Inflammatory macrophage treated with lipopolysaccharide for 4 hours (primary cell): ENCODE results near the gene HDAC4.

Source experiments
- DNase-seq: peaks from one replicate; pipeline ENCODE4 v3.0.0-alpha.2; 2020

Gene HDAC4

DNA sequence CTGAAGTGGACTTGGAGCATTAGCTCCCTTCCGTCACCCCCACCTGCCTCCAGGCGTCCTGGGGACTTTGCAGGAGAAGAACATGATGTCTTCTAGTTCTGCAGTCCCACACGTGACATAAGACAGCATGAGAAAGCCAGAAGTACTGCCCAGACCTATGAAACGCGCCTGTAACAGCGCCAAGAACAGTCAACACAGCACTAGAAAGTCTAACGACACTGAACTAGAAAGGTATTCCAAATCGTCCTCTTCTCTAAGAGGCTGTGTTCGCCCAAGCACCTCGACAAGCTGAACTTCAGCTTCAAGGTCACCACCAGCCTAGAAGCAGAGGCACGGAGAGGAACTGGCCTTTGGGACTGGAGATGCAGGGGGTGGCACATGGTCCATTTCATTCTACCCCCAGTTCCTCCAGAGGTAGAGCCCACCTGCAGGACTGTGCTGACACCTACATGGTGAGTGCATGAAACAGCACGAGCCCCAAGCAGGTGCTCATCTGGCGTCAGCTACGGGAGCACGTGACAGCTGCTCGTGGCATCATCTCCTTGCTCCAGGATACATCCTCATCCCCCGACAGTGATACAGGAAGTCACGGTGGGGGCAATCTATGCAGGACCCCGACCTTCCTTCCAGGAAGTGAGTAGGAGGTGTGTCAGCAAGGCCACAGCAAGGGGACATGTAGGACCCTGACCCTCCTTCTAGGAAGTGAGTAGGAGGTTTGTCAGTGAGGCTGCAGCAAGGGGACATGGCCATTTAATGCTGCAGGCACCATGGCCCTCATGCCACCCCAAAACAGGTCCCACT, 3.7 kb downstream of the HDAC4 start:
- DNase-seq, result no peak

DNA sequence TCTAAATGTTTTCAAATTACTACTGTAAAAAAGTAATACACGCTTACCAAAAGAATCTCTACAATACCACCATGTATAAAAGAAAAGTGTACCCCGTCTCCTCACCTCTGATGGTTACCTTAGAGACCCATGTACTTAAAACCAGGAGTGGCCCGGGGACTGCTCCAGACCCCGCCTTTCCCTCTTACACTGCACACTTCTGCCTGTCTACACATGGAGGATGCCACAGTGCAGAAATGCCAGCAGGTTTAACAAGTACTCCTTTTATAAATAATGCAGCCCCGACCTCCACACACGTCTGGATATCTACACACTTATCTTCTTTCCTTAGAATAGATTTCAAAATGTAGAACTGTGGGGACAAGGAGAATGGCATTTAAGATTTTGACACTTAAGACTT, 5.3 kb downstream of the HDAC4 start:
- DNase-seq, result no peak

DNA sequence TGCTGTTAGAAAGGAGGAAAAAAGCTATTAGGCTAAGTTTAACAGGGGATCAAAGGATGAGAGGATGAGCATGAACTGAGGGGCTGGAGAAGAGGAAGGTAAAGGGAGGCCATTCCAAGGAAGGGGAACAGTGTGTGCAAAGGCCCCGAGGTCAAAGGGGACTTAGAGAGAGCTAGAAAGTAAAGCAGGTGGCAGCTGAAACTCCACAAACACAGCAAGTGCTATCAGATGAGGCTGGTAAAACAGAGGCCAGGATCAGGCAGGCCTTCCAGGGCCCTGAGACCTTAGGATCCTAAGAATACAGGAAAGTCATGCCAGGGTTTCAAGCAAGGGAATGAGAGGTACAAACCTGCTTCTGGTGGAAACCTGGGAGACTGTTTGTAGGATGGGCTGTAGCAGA, 5.8 kb downstream of the HDAC4 start:
- no peak for DNase-seq

DNA sequence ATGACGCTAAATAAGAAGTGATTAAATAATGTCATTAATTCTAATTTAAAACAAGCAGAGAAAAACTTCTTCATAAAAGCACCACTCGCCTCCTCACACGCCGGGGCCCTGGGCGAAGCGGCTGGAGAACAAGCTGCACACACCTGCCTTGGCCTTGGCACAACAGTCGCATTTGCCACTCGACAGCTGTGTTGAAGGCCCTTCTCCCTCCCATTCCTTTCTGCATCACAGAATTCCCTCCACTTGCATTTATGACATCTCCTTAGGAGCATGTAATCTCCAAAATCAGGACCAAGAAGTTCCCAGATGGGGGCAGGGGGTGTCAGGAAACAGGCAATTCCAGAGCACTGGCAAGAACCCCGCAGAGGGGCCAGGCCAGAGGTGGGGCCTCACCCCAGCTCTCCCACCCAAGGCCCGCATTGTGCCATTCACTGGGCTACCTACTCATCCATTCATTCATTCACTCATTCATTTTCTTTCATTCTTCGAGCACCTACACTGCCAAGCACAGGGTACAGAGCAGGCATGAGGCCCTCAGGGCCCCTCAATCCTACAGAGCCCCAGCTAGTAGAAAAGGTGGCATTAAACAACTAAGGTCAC, 6.4 kb downstream of the HDAC4 start:
- no peak for DNase-seq

DNA sequence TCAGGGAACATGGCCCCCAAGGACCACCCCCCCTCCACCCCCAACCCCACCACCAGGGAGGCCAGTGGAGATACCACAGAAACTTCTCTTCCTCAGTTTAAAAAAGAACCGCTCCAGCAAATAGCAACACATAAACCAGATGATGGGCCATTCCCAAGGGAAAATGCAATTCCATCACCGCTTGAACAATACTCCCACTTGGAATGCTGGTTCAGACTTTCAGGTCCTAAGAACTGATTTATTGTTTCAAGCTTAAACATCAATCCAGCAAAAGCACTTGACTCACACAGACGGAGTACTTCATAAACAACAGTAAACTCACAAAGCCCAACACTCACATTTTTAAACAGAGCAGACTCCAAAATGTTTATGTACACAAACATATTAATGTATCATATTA, 6.9 kb downstream of the HDAC4 start:
- DNase-seq, result no peak

DNA sequence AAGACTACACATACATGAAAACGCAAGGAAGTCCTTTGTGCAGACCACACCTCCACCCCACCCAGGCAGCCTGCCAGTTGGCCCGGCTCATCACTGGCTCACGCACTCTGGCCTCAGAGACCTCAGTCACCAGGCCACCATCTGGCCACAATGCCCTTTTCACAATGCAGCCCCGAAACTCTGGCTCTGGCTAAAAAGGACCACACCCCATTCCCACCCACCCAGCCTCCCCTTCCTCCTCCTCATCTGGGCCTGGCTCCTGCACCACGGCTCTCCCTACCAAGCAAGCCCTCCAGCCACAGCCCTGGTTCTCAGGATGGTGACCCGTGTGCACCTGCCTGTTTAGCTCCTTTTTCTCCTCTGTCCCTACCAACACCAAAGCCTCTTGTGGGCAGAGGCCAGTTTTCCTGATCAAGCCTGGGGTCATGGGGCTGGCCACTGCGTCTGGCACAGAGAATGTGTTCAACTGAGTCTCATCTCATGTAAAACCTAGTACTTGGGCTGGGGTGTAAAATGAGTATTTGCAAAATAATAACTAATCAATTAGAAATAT, 7.4 kb downstream of the HDAC4 start:
- DNase-seq, result no peak

DNA sequence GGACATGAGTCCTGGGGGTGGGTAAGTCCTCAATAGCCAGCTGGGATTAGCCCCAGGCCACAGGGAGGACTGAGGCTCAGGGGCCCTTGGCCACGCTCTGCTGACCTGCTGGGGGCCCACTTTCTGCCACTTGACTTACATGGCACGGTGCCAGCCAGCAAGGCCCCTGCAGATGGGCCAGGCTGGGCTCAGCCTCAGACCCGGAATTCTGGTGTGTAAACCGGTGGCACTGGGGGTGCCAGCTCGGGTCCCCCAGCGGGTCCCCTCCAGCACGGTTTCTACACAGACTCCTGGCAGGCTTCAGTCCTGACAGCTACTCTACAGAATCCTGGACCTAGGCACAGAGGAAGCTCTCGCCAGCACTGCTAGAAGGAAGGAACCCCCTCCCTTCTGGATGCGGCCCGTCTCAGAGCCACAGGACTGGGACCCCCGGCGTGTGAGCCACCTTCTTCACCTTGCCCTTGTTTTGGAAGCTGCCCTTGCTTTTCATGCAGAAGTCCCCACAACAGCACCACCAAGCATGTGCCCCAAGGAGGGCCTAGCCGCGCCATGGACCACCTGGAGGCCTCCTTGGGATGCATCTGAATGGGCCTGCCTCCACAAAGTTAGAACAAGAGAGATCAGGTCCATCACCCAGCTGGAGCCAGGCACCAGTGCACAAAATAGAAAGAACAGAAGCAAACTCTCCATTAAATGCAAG, 8.0 kb downstream of the HDAC4 start:
- no peak for DNase-seq

DNA sequence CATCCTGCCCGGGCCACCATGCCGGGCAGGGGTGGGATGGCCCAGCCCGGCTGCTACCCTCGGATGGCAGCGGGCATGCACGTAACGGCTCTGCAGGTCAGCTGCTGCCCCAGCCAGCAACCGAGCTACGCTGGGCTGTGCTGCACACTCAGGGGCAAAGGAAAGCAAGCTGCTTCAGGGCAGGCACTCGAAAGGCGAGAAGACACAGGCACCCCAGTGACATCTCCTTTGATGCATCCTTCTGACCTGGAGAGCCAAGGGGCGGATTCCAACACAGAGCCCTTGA, 8.8 kb downstream of the HDAC4 start:
- DNase-seq, result no peak

DNA sequence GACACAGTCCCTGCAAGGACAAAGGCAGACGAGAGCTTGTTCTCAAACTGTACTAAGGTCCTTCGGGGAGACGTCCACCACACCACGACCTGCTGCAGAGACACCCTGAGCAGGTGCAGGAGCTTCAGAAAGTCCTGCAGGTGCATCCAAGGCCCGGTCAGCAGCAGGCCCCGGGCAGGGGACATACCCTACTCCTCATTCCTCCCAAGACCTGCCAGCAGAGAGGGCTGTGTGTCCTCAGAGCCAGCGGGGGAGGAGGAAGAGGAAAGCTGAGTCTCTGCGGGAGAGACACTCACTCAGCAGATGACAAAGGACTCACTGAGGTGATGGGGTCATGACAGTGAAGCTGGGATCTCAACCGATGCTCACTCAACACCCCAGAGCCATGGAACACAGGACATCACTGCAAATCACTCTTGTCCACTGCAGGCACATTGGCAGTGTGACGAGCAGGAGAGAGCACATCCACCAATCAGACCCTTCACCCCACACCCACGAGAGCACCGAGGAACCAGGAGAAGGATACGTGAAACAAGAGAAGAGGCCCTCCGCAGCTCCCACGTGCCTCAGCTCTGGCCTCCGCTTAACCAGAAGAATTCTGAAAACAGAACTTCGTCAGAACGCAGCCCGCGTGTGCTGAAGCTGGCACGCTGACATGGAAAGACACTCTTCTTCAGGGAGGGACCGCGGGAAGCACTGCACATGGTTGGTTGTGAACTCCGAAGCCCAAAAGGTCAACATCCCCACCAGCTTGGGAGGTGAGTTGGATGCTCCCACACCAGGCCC, 9.3 kb downstream of the HDAC4 start:
- DNase-seq, result no peak

DNA sequence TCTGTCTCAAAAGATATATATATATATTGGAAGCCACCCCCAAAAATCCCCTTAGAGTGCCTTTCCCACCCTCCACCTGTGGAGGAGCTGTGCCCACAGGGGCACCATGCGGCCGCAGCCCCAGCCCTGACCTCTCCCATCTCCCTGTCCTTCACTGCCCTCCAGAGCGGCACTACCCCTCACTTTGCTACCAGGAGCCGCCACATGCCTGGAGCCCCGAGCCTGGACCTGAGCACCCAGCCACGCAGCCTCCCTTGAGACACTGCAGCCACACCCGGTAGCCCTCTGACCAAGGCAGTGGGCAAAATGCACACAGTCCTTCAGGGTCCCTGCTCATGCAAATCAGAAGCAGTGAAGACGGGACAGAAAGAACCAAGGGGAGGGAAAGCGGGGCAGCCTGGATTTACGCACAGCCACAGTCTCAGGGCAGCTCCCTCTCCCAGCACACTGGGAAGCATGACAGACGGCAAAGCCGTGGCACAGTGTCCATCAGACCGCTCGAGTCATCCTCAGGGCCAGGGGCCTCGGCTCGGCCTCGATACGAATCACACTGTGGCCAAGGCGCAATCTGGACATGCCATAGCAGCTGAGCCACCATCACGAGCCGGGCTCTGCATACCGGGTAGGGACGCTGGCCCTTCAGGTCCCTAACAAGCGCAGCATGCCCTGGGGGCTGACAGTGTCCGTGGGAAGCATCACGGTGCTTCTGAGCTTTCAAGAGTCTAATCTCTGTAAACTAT, 10.1 kb downstream of the HDAC4 start:
- no peak for DNase-seq

DNA sequence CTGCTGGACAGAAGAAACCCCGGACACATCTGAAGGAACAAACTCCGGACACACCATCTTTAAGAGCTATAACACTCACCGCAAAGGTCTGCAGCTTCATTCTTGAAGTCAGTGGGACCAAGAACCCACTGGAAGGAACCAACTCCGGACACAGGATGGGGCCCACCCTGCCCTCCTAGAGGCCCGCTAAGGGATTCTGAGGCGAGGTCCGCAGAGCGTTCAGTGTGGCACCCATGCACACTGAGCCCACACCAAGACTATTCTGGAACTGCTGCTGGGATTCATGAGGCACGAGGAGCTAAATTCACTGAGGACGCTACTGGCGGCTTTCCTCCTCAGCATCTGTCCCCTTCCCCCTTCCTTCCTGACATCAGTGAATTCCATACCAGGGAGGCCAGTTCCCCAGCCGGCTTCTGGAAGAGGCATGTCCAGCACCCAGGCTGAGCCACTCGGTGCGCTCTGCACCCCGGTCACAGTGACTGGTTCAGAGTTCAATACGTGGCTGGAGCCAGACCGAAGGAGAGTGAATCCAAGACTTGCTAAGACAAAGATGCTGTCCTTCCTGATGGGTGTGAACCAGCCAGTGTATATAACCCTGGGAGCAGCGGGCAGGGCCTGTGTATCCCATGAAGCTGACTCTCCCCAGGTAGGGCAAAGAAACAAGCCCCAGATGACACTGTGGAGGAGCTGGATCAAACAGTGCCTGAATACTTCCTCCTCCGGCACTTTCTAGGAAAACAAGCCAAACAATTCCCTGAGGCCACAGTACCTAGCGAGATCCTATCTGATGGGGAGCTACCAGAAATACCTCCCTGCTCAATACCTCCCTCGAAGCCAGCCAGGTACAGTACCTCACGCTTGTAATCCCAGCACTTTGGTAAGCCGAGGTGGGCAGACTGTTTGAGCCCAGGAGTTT, 11.1 kb downstream of the HDAC4 start:
- DNase-seq, result no peak

DNA sequence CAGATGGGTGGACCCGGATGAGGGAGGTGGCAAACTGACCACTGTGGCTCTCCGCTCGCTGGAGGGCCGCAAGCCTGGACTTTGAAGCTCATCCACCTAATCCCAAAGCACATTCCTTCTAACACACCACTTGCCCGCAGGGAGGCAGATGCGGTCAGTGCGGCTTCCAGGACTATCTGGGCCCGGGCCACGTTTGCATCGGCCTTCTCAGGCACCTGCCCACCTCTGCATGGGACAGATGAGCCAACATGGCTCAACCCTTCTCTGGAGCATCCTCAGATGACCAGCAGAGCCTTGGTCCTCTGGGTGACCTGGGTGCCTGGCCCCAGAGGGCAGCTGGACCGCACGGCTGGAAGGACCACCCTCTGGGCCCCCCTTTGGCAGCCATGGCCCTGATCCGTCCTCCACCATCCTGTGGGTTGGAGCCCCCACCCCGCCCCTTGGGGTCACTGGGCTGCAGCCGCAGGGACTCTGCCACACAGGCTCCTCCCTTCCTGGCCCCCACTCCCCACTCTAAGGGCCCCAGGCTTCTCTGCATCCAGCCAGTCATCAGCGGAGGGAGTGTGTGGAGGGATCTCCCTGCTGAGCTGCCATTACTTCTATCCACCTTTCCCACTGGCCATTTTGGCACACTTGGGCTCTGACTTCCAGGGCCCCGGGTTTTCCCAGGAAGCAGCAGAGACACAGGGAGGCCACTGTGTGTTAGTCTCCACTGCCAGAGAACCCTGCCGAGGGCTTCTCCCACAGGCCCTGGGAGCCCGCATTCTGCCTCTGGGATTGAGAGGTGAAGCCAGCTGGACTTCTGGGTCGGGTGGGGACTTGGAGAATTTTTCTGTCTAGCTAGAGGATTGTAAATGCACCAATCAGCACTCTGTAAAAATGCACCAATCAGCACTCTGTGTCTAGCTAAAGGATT, 12.3 kb downstream of the HDAC4 start:
- no peak for DNase-seq

DNA sequence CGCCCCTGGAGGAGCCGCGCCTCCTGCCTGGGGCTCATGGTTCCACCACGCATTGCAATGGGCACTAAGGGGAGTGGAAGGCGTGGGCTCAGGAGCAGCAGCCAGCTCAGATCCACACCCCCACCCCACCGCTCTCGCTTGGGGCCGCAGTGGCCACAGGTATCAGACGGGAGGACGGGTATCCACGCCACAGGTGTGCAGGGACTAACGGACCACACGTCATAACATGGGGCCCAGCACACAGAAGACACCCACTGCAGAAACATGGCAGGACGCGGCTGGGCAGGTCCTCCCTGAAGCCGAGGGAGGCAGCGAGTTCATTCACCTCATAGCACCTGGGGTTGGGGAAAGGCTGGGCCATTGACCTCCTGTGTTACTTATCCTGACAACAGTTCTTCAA, 13.0 kb downstream of the HDAC4 start:
- no peak for DNase-seq

DNA sequence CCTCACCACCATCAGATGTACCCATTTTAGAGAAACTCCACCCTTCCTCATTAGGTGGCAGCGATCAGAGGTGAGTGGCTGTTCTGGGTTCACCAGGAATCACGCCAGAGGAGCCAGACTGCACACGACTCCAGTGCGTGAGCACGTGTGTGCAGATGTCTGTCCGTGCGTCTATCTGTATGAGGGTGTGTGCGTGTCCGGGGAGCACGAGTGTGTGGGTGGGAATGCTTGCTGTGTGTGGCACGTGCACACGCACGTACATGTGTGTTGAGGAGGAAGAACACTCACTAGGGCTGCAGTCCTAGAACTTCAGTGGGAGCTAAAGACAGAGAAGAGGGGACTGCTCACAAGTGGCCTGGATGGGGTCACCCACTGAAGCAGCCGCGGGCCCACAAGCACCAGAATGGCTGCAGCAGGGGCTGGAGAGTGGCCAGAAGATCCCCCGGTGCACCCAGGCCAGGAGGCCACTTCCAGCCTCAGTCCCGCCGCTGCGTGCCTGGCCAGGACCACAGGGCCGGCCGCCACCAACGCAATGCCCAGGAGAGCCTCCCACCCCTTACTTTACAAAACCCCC, 13.9 kb downstream of the HDAC4 start:
- DNase-seq, result no peak

DNA sequence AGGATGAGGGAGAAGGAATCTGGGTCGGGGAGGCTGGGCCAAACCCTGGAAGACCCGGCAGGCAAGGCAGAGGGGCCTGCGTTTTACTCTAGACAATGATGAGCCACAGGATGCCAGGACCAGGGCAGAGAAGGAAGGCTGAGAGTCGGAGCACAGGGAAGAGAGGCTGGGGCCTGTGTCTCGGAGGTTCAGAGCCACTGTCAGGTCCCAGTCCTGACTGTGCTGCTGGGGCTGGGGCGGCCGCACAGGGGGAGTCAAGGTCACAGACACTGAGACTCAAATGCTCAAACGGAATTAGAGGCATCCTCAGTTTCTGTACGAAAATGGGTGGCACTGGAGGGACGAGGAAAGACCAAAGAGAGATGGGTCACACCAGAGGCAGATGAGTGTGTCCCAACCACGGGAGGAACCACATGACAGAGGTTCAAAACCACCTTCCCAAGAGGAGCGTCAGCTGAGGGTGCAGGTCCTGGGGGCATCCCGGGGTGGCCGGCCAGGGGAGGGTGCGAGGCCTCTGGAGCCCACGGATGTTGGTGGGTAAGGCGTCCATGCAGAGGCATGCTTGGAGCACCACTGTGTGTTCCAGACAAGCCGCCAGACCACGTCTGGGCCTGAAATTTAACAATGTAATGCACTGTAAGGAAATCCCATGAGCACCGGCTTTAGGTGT, 14.7 kb downstream of the HDAC4 start:
- DNase-seq, result no peak

DNA sequence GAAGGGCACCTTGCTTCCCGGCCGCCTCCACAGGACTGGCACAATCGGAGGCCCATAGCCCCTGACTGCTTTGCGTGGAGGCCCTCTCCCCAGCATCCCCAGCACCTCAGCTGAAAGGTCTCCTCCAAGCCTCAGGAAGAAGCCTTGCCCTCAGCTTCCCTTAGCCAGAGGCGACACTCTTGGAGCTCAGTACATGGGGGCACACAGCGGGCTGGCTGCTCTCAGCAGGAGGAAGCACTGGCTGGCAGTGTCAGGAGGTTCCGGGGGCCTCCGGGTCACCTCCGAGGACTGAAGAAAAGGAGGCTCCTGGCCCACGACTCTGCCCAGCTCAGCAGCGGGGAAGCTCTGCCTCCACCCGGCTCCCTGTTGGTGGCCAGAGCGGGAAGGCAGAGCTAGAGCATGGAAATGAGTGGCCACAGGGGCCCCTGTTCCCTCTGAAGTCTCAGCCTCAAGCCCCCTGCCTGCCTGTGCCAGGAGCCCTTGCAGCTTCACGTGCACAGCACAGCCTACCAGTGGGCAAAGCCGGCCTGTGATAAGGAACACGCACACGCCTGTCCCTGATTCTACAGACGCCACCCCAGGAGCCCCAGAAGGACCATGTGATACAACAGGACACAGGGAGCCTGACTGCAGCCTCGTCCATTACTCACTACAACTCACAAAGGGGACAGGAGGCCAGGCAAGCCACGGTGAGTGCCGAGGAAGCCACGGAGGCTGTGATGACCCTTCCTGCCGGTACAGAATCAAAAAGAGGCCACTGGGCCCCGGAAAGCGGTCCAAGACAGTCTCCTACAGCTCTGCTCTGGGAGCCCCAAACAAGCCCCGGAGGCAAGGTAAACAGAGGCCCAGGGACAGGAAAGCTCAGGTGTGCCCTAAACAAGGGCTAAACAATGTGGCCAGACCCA, 15.5 kb downstream of the HDAC4 start:
- no peak for DNase-seq

DNA sequence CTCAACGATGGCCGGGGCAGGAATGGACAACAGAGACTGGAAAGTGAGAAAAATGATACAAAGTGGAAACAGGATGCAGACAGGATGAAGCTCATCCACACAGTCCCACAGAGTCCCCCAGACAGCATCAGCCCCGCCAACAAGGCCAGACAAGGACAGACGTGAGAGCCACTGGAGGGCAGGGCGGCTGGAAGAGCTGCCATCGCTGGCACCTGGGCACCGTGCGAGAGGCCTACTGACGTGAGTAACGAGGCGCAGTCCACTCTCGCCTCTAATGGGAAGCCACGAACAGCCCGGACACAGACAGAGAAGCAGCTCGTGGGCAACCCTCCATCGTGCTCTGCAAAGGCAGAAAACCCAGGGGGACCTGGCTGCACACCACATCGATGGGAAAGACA, 17.1 kb downstream of the HDAC4 start:
- DNase-seq, result no peak

DNA sequence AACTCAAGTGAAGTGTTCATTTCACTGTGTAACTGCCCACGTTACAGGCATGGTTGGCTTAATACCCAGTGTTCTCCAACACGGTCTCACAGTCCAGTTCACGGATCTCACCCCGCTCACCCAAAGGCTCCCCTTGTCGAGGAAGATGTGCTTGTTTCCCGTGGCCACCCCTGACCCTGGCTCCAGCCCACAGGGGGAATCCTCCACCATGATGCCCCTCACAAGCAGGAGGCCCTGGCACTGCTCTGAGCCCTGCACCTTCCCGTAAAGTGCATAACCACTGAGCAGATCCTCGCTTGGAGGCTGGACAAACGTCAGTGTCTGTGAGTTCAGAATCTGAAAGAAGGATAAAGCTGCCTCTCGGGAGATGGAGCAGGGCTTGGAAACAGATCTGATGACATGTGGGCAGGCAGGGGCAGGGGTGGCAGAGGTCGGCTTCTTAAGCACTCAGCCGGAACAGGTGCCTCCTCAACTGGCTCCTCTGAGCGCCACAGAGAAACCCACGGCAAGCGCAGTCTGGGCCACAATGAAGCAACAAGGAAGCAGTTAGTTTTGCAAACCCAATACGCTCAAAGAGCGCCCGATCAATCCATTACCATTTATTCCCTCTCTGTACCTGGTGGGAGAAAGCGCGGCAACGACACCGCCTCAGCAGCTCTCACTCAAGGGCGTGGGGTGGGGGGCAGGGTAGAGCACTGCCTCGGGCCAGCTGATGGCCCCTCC, 17.6 kb downstream of the HDAC4 start:
- no peak for DNase-seq
